HuH-7 (cell line): ENCODE measurements around the gene SCNN1G.

Experiments
- DNase-seq: peaks from one replicate; pipeline ENCODE4 v3.0.0; 2011; ENCODE audit warnings: low spot score

The SCNN1G gene

DNA sequence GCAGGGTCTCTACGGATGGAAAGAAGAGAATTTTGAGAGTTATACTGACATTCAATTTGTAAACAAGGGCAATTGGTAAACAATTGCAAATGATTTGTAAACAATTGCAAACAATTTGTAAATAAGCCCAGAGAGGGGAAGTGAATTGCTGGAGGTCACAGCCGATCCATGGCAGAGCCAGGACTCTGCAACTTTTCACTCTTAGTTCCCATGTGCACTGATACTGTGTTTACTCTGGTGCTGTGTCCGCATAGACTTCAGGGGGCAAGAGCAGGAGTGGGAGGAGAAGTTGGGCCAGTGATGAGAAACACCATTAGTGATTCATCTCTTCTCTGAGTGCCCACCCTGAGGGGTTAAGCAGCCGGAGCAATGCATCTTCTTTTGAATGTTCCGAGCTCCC, 14.0 kb downstream of the SCNN1G start:
- no peak for DNase-seq

- DNase-seq, result no peak
Observed at GRCh38 chr16:23202166-23202565, 19.6 kb downstream of the SCNN1G start.

DNA sequence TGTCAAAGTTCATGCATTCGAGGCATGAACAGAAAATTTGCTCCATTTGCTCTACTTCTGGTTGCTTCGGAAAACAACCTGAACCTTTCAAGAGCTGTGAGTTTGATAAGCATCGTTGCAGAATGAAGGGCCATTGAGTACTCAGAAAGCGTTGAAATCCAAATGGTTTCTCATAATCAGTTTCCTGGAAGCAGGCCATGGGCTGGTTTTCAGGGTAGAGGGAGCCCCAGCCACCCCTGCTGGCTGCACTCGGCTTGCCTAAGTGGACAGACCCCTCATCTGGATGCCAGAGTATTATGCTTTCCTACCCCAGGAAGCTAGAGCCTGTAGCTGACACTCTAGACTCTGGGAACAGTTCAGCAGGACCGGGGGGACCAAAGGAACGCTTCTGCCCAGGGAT, 24.4 kb downstream of the SCNN1G start:
- no peak for DNase-seq

DNA sequence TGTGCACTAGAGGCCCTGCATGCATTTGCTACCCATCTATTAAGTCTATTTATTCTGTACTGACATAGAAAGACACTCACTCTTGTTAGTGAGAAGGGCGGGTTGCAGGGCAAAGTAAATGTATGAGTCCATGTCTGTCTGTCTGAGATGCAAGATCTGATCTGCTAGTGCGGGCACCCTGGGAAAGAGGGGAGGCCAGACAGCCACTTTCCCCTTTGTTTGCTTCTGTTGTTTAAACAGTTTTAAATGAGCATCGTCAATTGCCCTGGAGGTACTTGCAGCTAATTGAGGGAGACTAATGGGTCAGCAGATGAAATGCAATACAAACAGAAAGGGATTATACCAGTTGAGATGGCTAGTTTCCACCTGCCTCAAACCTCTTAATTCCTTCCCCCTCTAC, 24.9 kb downstream of the SCNN1G start:
- DNase-seq, result no peak

DNA sequence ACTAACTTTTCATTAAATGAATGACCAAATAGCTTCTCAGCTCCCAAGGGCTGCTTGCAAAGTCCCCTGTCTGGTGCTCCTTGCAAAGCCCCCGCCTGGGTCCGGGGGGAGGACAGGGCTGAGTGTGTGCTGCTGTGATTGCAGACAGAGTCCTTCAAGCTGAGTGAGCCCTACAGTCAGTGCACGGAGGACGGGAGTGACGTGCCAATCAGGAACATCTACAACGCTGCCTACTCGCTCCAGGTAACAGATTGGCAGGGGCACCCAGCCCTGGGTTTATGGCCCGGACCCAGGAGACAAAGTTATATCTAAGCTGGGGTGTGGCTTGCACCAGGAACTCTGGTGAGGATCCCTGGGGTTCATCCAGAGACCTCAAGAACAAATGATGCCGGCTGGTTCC, 27.1 kb downstream of the SCNN1G start:
- DNase-seq, result no peak

DNA sequence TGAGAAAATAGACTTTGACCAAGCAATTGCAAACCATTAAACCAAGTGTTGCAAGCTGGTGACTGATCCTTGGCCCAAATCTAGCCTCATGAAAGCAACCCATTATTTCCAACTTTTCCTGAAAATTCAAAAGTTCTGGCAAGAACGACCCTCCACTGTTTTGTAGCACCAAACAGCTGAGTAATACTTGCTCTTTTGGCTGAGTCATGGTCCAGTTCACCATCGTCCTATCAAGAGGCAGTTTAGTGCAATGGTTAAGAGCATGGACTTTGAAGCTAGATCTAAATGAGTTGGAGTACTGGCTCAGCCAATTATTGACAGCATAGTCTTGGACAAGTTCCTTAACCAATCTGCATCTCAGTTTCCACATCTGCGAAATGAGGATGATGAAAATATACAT, 31.3 kb downstream of the SCNN1G start:
- DNase-seq, result no peak

GRCh38 chr16:23214796-23215195, 32.3 kb downstream of the SCNN1G start:
- no peak for DNase-seq

DNA sequence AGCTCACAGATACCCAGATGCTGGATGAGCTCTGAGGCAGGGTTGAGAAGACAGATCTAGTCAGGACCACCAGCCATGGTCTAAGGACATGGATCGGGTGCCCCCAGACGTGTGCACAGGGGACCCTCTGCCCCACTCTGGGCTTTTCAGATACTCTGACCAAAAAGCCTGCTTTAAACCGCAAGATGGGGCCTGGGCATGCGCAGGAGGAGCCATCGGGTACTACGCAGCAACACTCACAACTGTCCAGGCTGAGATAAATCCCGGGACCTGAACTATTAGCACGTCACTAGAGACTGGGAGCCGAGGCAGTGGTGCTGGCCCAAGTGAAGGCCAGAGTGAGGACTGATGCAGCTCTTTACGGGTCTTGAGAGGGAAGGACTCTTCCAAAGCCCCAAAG, 32.9 kb downstream of the SCNN1G start:
- DNase-seq, result no peak

GRCh38 chr16:23216658-23217246, 34.2 kb downstream of the SCNN1G start:
- DNase-seq, result no peak

- DNase-seq, result no peak
Observed at GRCh38 chr16:23217646-23218045, 35.1 kb downstream of the SCNN1G start.

- DNase-seq, result no peak
Observed at GRCh38 chr16:23222929-23223328, 40.4 kb downstream of the SCNN1G start.

DNA sequence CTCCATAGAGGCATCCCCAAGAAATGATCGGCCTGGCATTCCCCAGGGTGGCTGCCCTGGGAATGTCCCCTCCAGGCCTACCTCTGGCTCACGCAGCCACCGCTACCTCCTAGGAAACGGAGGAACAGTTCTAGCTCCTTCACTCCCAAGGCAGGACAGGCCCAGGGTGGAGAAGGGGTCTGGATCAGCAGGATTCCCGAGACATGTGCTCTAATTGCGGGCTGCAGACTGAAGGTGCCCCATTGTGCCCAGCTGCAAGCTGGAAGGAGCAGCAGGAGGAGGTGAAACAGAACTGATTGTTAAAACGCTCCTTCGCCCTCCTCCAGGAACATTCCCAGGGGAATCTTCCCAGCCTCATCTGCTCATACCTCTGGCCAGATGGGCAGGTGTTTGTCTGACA, 40.8 kb downstream of the SCNN1G start:
- no peak for DNase-seq

DNA sequence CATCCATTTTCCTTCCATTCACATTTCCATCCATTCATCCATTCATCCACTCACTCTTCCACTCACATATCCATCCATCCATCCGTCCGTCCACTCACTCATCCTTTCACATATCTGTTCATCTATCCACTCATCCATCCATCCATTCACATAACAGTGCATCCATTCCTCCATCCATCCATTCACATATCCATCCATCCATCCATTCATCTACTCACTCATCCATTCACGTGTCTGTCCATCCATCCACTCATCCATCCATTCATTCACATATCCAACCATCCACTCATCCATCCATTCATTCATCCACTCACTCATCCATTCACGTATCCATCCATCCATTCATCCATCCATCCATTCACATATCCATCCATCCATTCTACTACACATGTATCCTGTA, 42.6 kb downstream of the SCNN1G start:
- DNase-seq, result no peak

GRCh38 chr16:23225634-23226033, 43.1 kb downstream of the SCNN1G start:
- DNase-seq, result no peak

GRCh38 chr16:23227529-23227928, 45.0 kb downstream of the SCNN1G start:
- DNase-seq, result no peak

GRCh38 chr16:23229714-23230113, 47.2 kb downstream of the SCNN1G start:
- no peak for DNase-seq

DNA sequence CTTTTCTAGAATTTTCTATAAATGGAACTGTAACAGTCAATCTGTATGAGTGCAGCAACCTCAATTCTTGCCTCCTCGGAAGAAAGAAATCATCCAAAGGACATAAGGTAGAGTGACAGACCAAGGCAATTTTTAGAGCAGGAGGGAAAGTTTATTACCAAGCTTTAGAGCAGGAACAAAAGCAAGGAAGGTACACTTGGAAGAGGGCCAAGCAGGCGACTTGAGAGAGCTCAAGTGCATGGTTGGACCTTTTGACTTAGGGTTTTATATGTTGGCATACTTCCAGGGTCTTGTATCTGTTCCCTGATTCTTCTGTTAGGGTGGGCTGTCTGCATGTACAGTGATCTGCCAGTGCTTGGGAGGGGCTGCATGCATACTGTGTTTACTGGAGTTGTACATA, 50.3 kb downstream of the SCNN1G start:
- DNase-seq, result no peak

DNA sequence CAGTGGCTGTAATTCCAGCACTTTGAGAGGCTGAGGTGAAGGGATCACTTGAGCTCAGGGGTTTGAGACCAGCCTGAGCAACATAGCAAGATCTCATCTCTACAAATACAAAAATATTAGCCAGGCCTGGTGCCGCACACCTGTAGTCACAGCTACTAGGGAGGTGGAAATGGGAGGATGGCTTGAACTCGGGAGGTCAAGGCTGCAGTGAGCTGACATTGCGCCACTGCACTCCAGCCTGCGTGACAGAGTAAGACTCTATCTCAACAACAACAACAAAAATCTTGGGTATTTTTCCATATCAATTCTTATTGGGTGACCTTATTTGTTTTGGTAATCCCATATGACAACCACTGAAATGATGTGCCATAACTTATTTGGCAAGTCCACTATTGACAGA, 52.6 kb downstream of the SCNN1G start:
- no peak for DNase-seq

GRCh38 chr16:23236983-23237382, 54.4 kb downstream of the SCNN1G start:
- DNase-seq, result no peak

DNA sequence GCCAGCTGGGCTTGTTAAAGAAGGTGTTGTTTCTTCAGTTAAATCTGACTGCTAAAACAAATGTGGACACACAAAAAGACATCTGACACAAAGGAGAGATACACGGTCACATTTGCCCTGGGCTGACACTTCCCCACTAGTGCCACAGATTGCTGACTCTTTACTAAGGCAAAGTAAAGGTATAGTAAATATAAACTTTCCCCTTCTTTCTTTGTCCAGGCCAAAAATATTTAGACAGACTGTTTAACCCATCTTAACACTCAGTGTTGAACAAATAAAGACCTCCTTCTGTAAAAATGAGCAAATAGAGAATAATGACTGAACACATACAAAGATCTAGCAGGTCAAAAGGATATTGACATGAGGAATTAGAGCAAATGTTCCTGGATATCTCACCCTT, 58.4 kb downstream of the SCNN1G start:
- DNase-seq, result no peak

DNA sequence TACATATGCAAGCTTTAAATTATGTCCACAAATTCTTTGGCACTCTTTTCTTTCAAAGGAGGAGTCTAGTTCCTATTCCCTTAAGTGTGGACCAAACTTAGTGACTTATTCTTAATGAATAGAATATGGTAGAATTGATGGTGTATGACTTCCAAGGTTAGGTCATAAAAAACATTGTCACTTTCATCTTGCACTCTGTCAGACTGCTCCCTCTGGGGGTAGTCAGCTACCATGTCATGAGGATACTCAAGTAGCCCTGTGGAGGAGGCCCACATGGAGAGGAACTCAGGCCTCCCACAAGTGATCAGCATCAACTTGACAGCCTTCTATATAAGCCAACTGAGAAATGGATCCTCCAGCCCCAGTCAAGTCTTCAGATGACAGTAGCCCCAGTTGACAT, 61.6 kb downstream of the SCNN1G start:
- no peak for DNase-seq

- no peak for DNase-seq
Observed at GRCh38 chr16:23245268-23245667, 62.7 kb downstream of the SCNN1G start.

DNA sequence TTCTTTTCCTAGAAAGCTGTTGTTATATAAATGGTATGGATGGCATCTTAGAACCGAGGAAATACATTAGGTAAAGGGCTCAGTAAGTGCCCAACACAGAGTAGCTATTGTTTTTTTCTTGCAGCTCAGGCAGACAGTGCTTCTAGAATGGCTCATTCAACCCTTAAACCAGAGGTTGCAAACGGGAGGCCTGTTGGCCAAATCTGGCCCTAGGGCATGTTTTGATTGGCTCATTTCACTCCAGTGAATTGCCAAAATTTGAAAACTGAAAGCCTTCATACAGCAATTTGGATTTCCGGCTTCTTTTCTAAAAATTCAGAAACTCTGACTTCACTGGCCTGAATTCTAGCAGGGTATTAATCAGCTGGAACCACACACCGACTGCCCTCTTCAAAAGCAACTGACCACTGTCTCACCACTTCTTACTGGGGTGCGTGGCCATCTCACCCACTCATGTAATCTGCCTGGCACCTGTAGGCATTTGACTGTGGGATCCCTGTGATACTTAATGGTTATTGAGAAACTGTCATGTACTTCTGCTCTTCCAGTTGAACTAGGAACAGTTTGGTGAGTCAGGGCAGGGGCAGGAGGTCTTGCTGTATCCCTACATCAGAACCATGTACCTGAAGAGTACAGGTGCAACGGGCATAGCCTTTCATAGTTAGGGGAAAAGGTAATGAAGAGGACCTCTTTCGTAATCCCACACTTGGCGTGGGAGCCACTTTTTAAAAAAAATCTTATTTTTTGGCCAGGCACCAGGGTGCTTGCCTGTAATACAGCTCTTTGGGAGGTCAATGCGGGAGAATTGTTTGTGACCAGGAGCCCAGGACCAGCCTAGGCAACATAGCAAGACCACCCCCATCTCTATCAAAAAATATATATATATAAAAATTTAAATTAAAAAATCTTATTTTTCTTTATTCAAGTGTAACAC, 66.0 kb downstream of the SCNN1G start:
- DNase-seq, result no peak

DNA sequence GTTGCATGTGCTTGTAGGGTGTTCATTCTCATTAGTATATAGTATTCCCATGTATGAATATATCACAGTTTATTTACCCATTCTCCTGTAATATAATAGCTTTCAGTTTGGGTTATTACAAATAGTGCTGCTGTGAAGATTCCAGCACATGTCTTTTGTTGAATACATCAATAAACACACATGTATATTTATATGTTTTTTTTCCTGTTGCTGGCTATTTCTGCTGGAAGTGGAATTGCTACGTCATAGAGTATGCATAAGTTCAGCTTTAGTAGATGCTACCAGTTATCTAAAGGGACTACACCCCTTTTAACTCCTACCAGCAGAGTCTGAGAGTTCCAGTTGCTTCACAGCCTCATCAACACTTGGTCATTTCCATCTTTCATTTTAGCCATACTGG, 67.3 kb downstream of the SCNN1G start:
- DNase-seq, result no peak
